ENCODE measurements around the gene KCNA2. TPM values are rescaled to one million over a fixed set of nuclear protein-coding genes. Genes with fewer than 3 reads are reported as not detected.

Gene KCNA2
- total RNA-seq, 2 donors from 2014 or later = 2.0 to 3.1 TPM

GRCh38 chr1:110588486-110588885 lies 17.7 kb downstream of the KCNA2 start:
- no peaks in the 10 kb centered on the region for H3K27me3 ChIP-seq (replicated peaks; ENCODE audit: insufficient read depth)
- H3K4me3 ChIP-seq = no peak overlapping the region
- no peak overlapping the region for H3K27ac ChIP-seq
- no peak for TF ChIP-seq CTCF (IDR thresholded peaks at IDR 0.05)
- H3K9me3 ChIP-seq = no peaks in the 10 kb centered on the region
- DNase-seq (ENCODE audit: low spot score) (no peak), ATAC-seq (ENCODE audit: insufficient number of reproducible peaks, low FRiP score, low read depth) (no peak)
- H3K36me3 ChIP-seq = no peaks in the 10 kb centered on the region
- H3K4me1 ChIP-seq (ENCODE audit: control insufficient read depth in 1 of 2, low read depth in 2 of 2) = no peaks in the 10 kb centered on the region

GRCh38 chr1:110587906-110588305 lies 18.3 kb downstream of the KCNA2 start:
- Histone ChIP-seq H3K27me3 (replicated peaks; ENCODE audit: insufficient read depth) (no peaks in the 10 kb centered on the region), H3K36me3 (no peaks in the 10 kb centered on the region), H3K9me3 (no peaks in the 10 kb centered on the region), H3K4me1 (ENCODE audit: control insufficient read depth in 1 of 2, low read depth in 2 of 2) (no peaks in the 10 kb centered on the region), H3K27ac (no peak overlapping the region), H3K4me3 (no peak overlapping the region)
- no peak for DNase-seq (ENCODE audit: low spot score)
- no peak for ATAC-seq (ENCODE audit: insufficient number of reproducible peaks, low FRiP score, low read depth)
- TF ChIP-seq CTCF (IDR thresholded peaks at IDR 0.05) = no peak

DNA sequence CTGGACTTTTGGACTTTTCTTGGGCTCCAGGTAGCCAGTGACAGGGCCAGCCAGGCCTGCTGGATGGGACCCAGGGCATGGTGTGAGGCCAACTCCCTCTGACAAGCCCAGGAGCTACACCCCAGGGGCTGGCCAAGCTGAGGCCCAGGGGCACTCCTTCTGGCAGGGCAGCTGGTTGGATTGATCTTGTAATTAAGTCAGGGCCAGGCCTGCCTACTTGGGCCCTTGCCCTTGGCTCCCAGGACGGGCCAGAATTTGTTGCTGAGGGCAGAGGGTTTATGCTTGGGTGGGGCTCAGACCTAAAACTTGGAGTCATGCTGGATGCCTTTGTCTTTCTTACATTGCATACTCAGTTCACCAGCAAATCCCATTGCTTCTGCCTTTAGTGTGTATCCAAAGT lies 20.7 kb downstream of the KCNA2 start:
- no peak for TF ChIP-seq CTCF (IDR thresholded peaks at IDR 0.05)

DNA sequence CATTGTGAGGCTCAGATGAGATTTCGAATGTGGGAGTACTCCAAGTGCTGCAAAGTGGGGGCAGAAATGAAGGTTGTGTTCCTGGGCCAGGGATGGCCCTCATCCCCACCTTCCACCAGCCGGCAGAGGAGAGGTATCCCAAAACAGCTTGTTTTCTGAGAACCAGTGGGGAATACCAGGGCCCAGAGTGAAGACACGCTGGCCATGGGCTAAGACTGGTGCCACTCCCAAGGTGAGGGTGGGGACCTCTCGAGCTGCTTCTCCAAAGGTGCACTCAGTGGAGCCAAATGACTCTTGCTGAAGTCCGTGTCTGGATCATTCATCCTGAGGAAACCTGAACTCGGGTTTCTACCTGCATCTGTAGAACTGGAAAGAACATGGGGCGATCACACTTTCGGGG lies 22.1 kb downstream of the KCNA2 start:
- peaks cover 10 to 33% of the 10 kb centered on the region in 2 donors for H3K4me1 ChIP-seq (ENCODE audit: control insufficient read depth in 1 of 2, low read depth in 2 of 2)
- ATAC-seq (ENCODE audit: insufficient number of reproducible peaks, low FRiP score, low read depth) = no peak
- H3K27ac ChIP-seq = no peak overlapping the region
- TF ChIP-seq CTCF (IDR thresholded peaks at IDR 0.05) = no peak
- H3K4me3 ChIP-seq = no peak overlapping the region
- H3K27me3 ChIP-seq (replicated peaks; ENCODE audit: insufficient read depth) = no peaks in the 10 kb centered on the region
- H3K36me3 ChIP-seq = no peaks in the 10 kb centered on the region
- no peak for DNase-seq (ENCODE audit: low spot score)
- no peaks in the 10 kb centered on the region for H3K9me3 ChIP-seq

More for the DNA sequence above, 20.7 kb downstream of the KCNA2 start:
- Histone ChIP-seq H3K4me1 (ENCODE audit: control insufficient read depth in 1 of 2, low read depth in 2 of 2) (peaks cover 9 to 23% of the 10 kb centered on the region in 2 donors), H3K9me3 (no peaks in the 10 kb centered on the region), H3K4me3 (no peak overlapping the region), H3K27ac (no peak overlapping the region), H3K27me3 (replicated peaks; ENCODE audit: insufficient read depth) (no peaks in the 10 kb centered on the region), H3K36me3 (no peaks in the 10 kb centered on the region)
- ATAC-seq (ENCODE audit: insufficient number of reproducible peaks, low FRiP score, low read depth) (no peak), DNase-seq (ENCODE audit: low spot score) (no peak)

DNA sequence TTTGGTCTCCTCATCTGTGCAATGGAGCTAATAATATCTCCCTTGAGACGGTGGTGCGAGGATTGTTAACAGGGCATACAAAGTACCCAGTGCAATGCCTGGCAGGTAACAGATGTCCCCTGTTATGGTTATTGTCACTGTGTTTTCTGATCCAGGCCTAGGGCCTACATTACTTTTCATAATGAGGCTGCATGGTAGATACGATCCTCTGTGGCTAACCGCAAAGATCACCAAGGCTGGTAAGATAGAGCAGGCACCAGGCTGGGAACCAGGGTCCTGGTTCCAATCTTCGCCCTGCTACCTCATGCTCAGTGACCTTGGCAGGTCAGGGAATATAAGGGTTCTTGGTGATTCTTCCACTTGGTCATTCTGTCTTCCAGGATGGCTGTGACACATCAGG lies 22.7 kb downstream of the KCNA2 start:
- no peaks in the 10 kb centered on the region for H3K36me3 ChIP-seq
- H3K4me1 ChIP-seq (ENCODE audit: control insufficient read depth in 1 of 2, low read depth in 2 of 2) = peaks cover 10 to 33% of the 10 kb centered on the region in 2 donors
- no peak overlapping the region for H3K4me3 ChIP-seq
- no peak for DNase-seq (ENCODE audit: low spot score)
- TF ChIP-seq CTCF (IDR thresholded peaks at IDR 0.05) = no peak
- no peaks in the 10 kb centered on the region for H3K9me3 ChIP-seq
- ATAC-seq (ENCODE audit: insufficient number of reproducible peaks, low FRiP score, low read depth) = no peak
- H3K27me3 ChIP-seq (replicated peaks; ENCODE audit: insufficient read depth) = no peaks in the 10 kb centered on the region
- no peak overlapping the region for H3K27ac ChIP-seq

Measured in thoracic aorta (tissue), 2 donors.